GM06990 (cell line): Measurements from ENCODE around the gene LASP1.

ENCODE experiments used
- DNase-seq: peaks from one replicate; pipeline ENCODE4 v3.0.0-alpha.2; 2011; ENCODE audit not compliant: insufficient read length; ENCODE audit errors: extremely low read depth
- H3K27me3 ChIP-seq: replicated peaks from 2 replicates; pipeline ENCODE4 v1.6.0; 2011; ENCODE audit warnings: low read length; ENCODE audit not compliant: control insufficient read depth, insufficient read depth
- H3K36me3 ChIP-seq: 2 replicates; pipeline ENCODE4 v1.5.1; 2011; ENCODE audit warnings: low read length; ENCODE audit not compliant: control insufficient read depth, insufficient read depth
- H3K4me3 ChIP-seq: replicated peaks from 2 replicates; pipeline ENCODE4 v1.5.1; 2011; ENCODE audit warnings: low read depth, mild to moderate bottlenecking, control low read depth, low read length
- TF ChIP-seq, protein P1 (sequence below): IDR thresholded peaks from 2 replicates; pipeline ENCODE4 v1.5.1; 2011; ENCODE audit warnings: low read length, control low read depth, mild to moderate bottlenecking, inconsistent platforms; ENCODE audit not compliant: insufficient read depth, poor library complexity, severe bottlenecking

LASP1 gene

DNA sequence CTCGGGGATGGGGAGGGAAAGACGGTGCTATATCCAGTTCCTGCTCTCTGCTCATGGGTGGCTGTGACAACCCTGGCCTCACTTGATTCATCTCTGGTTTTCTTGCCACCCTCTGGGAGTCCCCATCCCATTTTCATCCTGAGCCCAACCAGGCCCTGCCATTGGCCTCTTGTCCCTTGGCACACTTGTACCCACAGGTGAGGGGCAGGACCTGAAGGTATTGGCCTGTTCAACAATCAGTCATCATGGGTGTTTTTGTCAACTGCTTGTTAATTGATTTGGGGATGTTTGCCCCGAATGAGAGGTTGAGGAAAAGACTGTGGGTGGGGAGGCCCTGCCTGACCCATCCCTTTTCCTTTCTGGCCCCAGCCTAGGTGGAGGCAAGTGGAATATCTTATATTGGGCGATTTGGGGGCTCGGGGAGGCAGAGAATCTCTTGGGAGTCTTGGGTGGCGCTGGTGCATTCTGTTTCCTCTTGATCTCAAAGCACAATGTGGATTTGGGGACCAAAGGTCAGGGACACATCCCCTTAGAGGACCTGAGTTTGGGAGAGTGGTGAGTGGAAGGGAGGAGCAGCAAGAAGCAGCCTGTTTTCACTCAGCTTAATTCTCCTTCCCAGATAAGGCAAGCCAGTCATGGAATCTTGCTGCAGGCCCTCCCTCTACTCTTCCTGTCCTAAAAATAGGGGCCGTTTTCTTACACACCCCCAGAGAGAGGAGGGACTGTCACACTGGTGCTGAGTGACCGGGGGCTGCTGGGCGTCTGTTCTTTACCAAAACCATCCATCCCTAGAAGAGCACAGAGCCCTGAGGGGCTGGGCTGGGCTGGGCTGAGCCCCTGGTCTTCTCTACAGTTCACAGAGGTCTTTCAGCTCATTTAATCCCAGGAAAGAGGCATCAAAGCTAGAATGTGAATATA is 50.8 kb downstream of the LASP1 start:
- DNase-seq, result no peak
- Histone ChIP-seq H3K27me3 (no peaks in the 10 kb centered on the region), H3K36me3 (peaks cover 23% of the 10 kb centered on the region), H3K4me3 (no peak overlapping the region)
- TF ChIP-seq, protein P1, sequence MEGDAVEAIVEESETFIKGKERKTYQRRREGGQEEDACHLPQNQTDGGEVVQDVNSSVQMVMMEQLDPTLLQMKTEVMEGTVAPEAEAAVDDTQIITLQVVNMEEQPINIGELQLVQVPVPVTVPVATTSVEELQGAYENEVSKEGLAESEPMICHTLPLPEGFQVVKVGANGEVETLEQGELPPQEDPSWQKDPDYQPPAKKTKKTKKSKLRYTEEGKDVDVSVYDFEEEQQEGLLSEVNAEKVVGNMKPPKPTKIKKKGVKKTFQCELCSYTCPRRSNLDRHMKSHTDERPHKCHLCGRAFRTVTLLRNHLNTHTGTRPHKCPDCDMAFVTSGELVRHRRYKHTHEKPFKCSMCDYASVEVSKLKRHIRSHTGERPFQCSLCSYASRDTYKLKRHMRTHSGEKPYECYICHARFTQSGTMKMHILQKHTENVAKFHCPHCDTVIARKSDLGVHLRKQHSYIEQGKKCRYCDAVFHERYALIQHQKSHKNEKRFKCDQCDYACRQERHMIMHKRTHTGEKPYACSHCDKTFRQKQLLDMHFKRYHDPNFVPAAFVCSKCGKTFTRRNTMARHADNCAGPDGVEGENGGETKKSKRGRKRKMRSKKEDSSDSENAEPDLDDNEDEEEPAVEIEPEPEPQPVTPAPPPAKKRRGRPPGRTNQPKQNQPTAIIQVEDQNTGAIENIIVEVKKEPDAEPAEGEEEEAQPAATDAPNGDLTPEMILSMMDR, result no peak

DNA sequence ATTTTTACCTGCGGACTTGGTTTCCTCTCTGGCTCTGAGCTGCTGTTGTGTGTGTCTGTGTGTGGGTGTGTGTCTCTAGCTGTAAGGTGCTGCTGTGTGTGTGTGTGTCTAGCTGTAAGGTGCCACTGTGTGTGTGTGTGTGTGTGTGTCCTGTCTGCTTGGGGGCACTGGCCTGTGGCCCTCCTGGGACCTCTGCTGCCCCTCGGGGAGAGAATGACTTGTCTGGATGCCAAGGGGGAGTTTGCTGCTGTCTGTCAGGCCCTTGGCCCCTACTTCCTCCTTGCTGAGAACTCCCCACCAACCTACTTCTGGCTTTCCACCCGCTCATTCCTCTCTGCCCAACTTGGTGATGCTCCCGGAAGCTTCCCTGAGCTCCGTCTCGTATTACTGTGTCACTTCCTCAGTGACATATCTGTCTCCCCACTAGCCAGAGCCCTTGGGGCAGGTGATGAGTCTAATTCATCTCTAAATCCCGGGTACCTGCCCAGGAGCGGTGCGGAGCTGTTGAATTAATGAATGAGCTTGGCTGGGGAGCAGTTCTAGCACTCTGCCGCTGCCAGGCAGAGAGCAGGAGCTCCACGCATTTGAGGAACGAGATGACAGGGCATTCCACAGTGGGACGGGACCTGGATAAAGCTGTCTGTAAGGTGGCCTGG is 52.0 kb downstream of the LASP1 start:
- no peak overlapping the region for H3K4me3 ChIP-seq
- H3K27me3 ChIP-seq, result no peaks in the 10 kb centered on the region
- H3K36me3 ChIP-seq, result peaks cover 19% of the 10 kb centered on the region
- TF ChIP-seq, protein P1, result no peak
- no peak for DNase-seq

DNA sequence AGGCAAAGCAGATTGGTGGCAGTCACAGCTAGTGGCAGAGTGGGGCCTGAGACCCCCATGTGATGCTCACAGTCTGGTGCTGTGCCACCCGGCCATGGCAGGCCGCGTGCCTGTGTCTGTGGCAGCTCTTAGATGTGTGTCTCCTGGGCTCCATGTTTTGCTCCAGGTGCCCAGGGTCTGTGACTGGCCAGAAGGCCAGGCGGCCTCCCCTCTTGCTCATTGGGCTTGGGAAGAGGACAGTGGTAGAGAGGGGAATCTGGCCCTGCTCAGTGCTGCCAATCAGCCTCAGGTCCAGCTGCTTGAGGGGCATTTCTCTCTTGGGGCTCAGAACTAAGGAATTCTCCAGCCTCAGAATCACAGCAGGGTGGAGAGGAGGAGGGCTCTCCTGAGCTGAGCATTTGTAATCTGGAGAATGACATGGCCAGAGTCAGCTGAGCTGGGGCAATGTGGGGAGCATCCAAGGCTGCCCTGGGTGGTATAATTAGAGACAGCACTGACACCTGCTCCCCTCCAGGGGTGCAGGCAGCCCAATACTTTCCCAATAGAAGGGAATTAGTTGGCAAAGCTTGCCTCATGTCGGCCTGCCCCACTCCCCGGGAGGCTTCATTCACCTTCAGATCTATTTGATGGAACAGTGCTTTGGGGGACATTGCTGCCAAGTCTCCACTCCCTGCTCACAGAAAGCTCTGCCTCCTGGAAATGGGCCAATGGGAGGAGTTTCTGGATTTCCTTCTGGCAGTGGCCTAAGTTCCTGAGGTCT is 52.9 kb downstream of the LASP1 start:
- Histone ChIP-seq H3K4me3 (no peak overlapping the region), H3K36me3 (peaks cover 14% of the 10 kb centered on the region), H3K27me3 (no peaks in the 10 kb centered on the region)
- TF ChIP-seq, protein P1, result no peak
- no peak for DNase-seq

DNA sequence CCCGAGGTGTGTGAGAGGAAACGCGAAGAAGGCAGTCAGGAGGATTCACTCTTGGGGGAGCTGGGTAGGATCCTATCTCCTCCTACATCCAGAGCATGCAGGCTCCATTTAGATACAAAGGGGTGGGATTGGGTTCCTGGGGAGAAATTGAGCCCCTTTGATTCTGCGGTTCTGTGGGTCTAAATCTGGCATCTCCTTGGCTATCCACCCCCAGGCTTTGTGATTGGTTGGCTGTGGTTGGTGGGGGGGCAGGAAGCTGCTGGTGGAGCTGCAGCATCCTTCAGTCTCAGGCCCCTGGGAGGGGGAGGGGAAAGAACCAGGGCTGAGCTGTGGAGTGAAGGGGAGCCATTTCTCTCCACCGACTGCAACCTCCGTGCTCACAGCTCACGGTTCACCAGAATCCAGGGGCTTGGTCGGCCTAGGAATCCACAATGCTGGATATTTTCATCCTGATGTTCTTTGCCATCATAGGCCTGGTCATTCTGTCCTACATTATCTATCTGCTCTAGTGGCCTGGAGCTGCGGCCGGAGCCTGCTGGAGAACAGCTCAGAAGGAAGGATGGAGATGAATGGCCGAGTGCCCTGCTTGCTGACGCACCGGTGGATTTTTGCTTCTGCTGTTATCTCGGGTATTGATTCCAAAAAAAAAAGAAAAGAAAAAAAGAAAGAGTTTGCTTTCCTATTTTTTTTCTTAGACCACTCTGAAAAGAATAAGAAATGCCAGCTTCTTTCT is 55.6 kb downstream of the LASP1 start, which contains the start of gene LASP1NB:
TSS of gene LASP1NB (plus strand) at position 352 of the 733 bp plus-strand sequence.
- TF ChIP-seq, protein P1, result no peak
- Histone ChIP-seq H3K4me3 (no peak within 1 kb of the TSS), H3K36me3 (no peaks in the 10 kb centered on the region), H3K27me3 (no peaks in the 10 kb centered on the region)
- no peak for DNase-seq
